Gastroesophageal sphincter (tissue), 3 donors: ENCODE measurements around the gene MIA2.

Experiments used
- CTCF ChIP-seq, 4 experiments: fragments of 200-600 bp in 2 of 4; fragments of 450-650 bp in 2 of 4; sonication (generic) in 1 of 4; IDR thresholded peaks; one replicate each; pipeline ENCODE4 v1.5.1; 2017 to 2019; ENCODE audit warnings: antibody characterized with exemption in 4 of 4, mild to moderate bottlenecking in 2 of 4, moderate library complexity in 2 of 4
- POLR2A ChIP-seq, 2 donors: fragments of 450-650 bp; IDR thresholded peaks; one replicate each; pipeline ENCODE4 v1.6.1; 2017; ENCODE audit warnings: antibody characterized with exemption in 2 of 2, mild to moderate bottlenecking in 2 of 2, moderate library complexity in 1 of 2
- POLR2AphosphoS5 ChIP-seq: sonication (generic); formaldehyde crosslinking; IDR thresholded peaks from one replicate; pipeline ENCODE4 v1.6.1; 2017; ENCODE audit warnings: antibody characterized with exemption

- no peak for TF ChIP-seq CTCF (IDR thresholded peaks at IDR 0.05)
- TF ChIP-seq POLR2AphosphoS5, result no peak
- no peak for TF ChIP-seq POLR2A (IDR thresholded peaks at IDR 0.05)
Measured at GRCh38 chr14:39416072-39416471, 182.4 kb downstream of the MIA2 start.
